HG03066 (cell line): ENCODE results near the gene CD163L1.
"Not testable (repeated sequence)": the region's sequence is repeated elsewhere in the genome, so short reads cannot be mapped to it uniquely, and the experiment has no call there.

Source experiments
- ATAC-seq: cut with Tn5 transposase; IDR thresholded peaks from one replicate; pipeline ENCODE4 v1.9.1; 2021; ENCODE audit warnings: low read depth; ENCODE audit not compliant: unreplicated experiment

Gene CD163L1

GRCh38 chr12:7444076-7444475 lies at the start of gene CD163L1:
Gene CD163L1 (minus strand): TSS chr12:7444153. CDS start chr12:7444127, 26 bp downstream.
- ATAC-seq: no peak

GRCh38 chr12:7493006-7493405 lies 49.1 kb upstream of the CD163L1 start:
- no peak for ATAC-seq

DNA sequence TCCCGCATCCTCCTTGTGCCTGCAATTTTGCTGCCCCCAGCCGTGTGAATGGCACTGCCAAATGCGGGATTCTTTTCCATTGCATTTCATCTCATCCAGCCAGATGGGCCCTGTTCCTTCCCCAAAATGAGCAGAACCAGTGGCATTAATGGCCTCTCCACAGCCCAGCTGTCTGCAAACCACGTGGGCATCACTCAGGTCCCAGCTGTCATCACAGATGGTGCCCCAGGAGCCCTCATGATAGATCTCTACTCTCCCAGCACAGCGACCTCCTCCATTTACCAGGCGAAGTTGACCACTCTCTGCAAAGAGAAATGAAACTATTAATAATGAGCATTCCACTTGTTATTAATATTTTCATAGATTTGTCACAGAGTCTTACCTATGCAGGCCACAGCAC lies 42.6 kb upstream of the CD163L1 start:
- ATAC-seq: no peak

DNA sequence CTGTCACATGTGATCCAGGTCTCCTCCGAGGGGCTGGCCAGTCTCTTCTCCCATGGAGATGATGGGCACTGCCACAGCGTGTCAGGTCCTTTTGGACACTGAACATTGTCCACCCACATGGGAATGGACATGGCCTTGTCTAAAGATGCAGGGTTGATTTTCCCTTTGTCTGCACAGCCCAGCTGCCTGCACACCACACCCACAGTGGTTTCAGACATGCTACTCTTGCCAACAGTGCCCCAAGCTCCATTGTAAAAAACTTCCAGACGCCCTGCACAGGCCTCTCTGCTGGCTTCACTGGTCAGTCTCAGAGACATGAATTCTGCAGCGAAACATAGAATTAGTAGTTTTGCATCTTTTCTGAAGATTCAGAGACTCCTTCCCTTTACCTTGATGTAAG lies 41.1 kb upstream of the CD163L1 start:
- ATAC-seq: no peak

DNA sequence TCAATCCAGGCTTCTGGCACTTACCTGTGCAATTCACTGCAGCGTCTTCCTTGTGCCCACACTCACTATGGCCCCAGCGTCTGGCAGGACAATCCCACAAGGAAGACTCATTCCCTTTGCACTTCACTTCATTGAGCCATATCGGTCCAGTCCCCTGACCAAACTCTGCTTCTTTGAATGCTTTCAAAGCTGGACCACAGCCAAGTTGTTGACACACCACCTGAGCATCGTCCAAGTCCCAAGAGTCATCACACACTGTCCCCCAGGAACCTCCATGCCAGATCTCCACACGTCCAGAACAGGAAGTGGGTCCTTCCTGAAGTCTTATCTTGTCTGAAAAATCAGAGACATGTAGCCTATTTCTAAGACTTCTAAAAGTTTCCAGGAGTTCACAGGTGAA lies 39.4 kb upstream of the CD163L1 start:
- ATAC-seq: no peak

DNA sequence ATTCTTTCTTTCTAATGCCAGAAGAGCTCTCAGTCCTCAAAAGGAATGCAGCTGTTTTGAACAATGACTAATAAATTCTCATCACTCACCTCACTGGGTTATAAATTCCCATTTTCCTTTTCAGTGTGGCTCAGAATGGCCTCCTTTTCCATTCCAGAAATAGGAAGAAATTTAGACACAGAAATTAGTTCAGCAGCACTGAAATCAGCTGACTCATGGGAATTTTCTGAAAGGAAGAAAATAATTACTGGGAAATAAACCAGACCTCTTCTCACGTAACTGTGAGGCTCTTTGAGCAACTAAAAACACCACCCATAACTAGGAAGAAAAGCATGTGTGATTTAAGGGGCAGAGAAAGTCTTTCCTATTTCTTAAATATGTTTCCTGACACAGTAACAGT lies 35.8 kb upstream of the CD163L1 start:
- no peak for ATAC-seq

GRCh38 chr12:7472060-7472459 lies 28.1 kb upstream of the CD163L1 start:
- no peak for ATAC-seq

DNA sequence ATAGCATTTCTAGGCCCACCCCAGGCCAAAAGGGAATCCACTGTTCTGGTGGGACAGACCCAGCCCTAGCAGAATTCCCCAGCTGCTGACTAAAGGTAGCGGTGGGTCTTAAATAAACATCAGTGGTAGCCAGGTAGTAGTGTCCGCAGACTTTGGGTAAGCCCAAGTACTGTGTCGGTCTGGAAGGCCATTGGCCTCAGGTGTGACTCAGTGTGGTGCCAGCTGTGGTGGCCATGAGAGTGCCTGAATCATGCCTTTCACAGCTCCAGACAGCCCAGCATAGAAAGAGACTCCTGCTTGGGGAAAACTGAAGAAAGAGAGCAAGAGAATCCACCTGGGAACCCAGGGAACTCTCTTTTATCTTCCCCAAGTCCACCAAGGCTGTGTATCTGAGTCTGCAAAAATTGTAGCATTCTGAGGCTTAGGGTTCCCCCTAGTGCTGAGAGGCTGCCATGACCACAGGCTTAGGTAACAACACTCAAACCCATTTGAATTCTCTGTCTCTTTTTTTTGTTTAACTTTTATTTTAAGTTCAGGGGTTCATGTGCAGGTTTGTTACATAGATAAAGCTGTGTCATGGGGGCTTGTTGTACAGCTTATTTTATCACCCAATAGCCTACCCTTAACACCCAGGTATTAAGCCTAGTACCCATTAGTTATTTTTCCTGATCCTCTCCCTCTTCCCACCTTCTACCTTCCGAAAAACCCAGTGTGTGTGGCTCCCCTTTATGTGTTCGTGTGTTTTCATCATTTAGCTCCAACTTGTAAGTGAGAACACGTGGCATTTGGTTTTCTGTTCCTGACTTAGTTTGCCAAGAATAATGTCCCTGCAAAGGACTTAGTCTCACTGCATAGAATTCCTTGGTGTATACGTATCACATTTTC lies 16.7 kb upstream of the CD163L1 start:
- peak; percentile 75 for ATAC-seq

DNA sequence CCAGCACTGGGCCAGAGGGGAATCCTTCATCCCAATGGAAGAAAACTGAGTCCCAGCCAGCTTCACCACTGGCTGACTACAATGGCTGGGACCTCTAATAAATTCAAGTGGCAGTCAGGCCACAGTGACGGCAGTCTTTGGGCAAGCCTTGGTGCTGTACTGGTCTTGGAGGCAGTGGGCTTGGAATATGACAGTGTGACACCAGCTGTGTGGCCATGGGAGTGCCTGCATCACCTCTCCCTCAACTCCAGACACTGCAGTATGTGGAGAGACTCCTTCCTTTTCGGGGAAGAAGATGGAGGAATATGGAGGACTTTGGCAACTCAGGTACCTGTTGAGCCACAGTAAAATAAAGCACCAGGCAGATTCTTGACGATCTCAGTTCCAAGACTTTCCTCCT lies 16.0 kb upstream of the CD163L1 start:
- ATAC-seq: no peak

DNA sequence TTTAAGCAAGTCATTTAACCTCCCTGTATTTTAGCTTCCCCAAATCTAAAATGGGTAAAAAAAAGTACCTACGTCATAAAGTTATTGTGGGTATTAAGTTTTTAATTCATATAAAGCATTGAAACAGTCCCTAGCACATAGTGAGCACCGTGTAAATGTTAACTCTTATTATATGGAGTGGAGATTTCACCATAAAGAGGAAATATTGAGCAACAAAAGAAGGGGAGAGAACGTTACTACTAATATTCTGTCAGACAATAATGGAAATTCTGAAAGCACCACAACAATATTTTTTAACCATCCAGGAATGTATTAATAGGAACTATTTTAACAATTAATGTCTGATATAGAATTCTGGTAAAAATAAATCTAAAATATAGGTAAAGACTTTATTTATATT lies 7.8 kb upstream of the CD163L1 start:
- no peak for ATAC-seq

DNA sequence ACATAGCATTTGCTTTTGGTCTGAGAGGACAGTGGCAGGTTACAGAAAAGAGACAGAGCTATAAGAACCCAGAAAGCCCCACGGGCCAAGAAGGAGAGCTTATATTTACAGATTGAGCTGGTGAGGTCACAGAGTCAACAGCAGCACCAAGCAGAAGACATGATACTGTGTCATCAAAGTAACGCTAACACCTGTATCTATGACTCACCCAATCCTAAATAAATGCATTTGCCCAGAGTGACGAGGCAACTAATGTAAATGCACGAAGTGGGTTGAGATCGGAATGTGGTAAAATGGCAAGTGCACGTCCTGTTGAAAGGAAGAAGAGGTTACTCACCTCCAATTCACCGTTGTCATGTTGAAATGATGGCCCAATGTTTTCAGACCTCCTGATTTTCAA lies 6.7 kb upstream of the CD163L1 start:
- no peak for ATAC-seq

DNA sequence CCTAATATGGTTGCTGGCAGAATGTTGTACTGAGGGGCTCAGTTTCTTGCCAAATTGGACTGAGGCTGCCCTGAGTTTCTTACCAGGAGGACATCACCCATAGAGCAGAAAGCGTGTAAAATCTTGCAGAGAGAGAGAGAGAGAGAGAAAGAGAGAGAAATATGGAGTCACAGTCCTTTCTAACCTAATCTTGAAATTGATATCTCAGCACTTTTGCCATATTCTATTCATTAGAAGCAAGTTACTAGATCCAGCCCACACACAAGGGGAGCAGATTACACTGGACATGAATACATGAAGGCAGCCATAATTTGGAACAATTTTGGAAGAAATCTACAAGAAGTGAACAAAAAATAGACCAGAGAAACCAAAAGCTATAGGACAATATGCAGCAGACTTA lies 4.1 kb upstream of the CD163L1 start:
- no peak for ATAC-seq

- no peak for ATAC-seq
Measured at GRCh38 chr12:7444537-7444936, 584 bp upstream of the CD163L1 start.

DNA sequence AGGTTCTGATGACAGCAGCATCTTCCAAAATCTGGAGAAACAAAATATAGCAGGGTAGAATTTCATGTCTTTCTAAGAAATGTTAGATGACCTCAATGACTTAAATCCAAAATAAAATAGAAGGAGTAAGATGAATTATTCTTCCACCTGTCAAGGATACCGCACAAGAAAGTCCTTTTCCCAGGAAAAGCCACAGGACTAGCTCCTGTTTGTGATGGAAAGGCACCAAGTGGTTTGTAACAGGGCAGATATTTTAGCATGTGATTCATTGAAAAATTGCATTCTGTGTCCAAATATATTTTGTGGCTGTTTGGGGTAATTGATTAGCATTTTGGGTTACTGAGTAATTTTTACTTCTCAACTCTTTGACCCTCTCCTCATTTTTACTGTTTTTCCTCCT lies 2.7 kb downstream of the CD163L1 start:
- ATAC-seq: no peak

- no peak for ATAC-seq
Measured at GRCh38 chr12:7439579-7440505, 4.1 kb downstream of the CD163L1 start.

GRCh38 chr12:7438291-7438995 lies 5.5 kb downstream of the CD163L1 start:
- not testable (repeated sequence) for ATAC-seq

GRCh38 chr12:7437494-7437893 lies 6.5 kb downstream of the CD163L1 start:
- not testable (repeated sequence) for ATAC-seq

DNA sequence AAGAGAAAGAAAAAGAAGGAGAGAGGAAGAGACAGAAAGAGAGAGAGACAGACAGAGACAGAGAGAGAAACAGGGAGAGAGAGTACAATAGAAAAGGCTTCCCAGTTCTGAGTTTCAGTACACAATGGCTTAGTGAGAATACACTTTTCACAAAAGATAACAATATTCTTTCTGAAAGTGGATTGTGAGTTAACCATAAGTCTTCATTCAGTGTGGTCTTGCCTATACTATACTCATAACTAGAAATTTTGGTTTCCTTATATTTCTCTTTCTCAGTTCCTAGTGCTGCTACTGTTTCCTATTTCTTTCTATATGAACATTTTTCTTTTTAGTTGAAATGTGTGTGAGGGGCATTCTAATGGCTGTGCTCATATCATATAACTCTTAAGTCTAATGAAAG lies 9.3 kb downstream of the CD163L1 start:
- no peak for ATAC-seq

DNA sequence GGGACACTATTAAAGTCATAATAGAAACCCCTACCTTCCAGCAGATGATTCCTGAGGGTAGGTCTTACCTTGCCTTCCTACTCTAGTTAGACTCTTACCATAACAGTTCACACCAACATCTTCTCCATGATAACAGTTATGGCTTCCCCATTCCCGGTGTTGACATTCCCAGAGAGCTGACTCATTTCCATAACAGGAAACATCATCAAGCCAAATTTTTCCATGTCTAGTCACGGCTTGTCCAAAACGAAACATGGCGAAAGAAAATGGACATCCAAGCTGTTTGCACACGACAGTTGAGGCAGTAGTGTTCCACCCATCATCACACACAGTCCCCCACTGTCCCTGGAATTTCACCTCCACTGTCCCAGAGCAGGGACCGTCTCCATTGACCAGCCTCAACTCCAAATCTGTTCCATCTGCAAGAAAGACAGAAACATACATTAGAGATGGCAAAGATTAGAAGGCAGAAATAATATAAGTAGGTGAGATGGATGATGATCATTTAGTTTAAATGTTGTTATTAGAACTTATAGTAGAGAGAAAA lies 10.6 kb downstream of the CD163L1 start:
- ATAC-seq: no peak

GRCh38 chr12:7431993-7432685 lies 11.8 kb downstream of the CD163L1 start:
- ATAC-seq: no peak
